Activated T-cell treated with anti-CD3 and anti-CD28 coated beads for 48 hours (primary cell): ENCODE results near the gene ZNF716.
"Not testable (repeated sequence)": the region's sequence is repeated elsewhere in the genome, so short reads cannot be mapped to it uniquely, and the experiment has no call there.

ENCODE experiments used
- DNase-seq: peaks from one replicate; pipeline ENCODE4 v3.0.0-alpha.2; 2020; ENCODE audit warnings: low read depth

The ZNF716 gene

GRCh38 chr7:57449904-57450303 is at the start of gene ZNF716:
ZNF716 (plus strand) TSS chr7:57450177; CDS start chr7:57450289, 112 bp downstream.
- no peak for DNase-seq

GRCh38 chr7:57400531-57401155 is 49.3 kb upstream of the ZNF716 start:
- DNase-seq: no peak

DNA sequence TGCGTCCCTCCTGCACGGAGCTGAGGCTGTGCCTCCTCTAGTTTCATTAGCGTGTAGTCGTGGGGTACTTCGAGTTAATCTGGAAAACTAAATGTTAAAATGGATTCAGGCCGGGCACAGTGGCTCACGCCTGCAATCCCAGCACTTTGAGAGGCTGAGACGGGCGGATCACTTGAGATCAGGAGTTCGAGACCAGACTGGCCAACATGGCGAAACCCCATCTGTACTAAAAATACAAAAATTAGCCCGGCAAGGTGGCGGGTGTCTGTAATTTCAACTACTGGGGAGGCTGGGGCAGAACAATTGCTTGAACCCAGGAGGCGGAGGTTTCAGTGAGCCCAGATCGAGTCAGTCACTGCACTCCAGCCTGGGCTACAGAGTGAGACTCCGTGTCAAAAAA is 46.9 kb upstream of the ZNF716 start:
- not testable (repeated sequence) for DNase-seq

- DNase-seq: no peak
Measured at GRCh38 chr7:57403601-57404342, 46.2 kb upstream of the ZNF716 start.

GRCh38 chr7:57404343-57404966 is 45.5 kb upstream of the ZNF716 start:
- DNase-seq: no peak

DNA sequence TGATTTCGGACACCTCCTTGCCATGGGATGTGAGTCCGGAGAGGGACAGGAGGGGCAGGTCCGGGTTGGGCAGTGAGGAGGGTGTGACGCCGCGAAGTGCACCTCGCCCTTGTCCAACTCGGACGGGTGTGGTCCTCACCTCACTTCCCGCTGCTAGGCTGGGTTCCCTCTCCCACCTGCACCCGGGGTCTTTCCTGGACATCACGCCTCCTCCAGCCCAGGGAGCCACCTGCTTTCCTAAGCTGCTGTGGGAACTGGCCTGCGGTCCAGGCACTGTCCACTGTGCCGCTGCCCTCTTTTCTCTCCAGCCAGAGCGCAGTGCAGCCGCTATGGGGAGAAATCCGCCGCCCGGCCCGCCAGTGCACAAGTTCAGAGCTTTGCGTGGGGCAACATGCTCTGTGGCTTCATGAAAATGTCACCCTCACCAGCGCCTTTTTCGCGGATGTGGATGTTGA is 45.0 kb upstream of the ZNF716 start:
- DNase-seq: no peak

DNA sequence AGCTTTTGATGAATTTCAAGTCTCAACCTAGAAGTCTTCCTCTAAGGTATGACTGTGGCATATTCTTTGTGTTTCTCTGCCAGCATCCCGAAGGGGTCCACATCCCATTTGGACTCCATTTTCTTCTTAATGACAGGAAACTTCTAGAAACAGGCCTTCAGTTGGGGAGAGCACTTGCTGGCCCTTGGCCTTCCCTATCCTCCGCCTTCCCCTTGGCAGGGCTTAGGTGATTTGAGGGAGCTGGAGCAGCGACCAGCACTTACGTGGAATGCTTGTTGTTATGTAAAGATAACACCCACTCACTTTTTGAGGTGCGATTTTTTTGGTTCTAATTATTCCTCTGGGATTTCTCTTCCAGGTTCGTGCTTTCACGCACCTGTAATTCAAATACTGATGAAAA is 42.9 kb upstream of the ZNF716 start:
- no peak for DNase-seq

DNA sequence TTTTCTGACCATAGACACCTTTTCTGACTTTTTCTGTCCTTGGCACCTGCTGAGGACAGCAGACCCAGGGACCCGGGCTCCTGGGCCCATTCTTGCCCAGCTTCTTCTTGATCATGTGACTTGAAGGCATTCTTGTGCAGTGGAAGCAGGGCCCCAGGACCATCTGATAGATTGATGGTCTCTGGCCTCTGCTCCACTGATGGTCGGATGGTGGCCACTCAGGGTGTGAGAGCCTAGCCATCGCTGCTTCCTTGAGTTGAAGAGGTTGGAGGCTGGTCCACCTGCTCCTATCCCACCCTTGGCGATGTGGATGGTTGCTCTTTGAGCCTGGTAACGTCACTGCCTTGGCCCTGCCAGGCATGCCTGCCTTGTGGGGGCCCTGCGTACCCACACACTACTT is 37.8 kb upstream of the ZNF716 start:
- DNase-seq: no peak

DNA sequence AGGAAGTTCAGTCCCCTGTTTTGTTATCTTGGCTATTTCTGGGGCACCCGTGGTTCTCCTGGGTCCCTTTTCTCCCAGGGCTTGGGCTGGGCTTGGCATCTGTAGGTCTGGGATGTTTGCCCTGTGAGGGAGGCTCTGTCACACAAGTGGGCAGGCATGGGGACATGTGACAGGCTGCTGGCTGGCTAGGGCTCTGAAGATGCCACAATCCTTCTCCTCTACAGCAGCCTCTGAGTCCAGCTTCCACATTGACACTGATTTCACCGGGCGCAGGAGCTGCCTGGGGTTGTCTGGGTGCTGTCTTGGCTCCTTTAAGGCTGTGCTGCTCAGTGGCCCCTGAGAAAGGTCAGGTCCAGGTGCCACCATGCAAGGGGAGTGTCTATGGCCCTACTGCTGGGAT is 37.4 kb upstream of the ZNF716 start:
- no peak for DNase-seq

DNA sequence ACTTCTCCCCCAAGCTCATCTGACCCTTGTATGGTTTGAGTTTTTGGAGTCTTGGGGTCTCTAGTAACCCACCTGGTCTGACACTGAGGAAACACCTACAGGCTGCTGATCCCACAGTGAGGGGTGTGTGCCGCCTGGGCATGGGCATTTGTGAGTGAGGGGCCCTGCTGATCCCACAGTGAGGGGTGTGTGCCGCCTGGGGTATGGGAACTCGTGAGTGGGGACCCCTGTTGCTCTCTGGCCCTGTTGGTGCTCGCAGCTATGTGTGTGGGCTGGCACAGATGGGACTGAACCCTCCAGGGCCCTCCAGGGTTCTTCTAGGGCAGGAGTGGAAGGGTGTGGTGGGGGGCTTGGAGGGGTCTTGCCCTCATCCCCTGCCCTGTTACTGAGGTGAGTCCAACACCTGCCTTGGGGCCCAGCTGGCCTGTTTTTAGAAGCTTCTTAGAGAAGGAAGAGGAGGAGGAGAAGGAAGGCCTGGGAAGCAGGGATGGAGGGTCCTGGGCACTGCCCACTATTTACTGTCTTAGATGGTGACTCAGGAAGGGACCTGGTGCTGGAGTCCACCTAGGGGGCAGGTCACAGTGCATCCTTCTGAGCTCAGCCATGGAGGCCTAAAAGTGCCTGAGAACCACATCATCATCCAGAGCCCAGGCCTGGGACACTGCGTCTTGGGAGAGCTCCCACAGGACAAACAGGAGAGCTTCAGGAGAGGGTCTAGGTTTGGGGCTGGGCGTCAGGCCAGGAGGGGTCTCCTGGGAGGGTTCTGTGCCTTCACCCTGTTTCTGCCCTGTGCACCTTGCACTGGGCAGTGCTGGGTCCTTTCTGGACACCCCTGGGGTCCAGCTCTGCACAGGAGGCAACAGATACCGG is 36.2 kb upstream of the ZNF716 start:
- no peak for DNase-seq

DNA sequence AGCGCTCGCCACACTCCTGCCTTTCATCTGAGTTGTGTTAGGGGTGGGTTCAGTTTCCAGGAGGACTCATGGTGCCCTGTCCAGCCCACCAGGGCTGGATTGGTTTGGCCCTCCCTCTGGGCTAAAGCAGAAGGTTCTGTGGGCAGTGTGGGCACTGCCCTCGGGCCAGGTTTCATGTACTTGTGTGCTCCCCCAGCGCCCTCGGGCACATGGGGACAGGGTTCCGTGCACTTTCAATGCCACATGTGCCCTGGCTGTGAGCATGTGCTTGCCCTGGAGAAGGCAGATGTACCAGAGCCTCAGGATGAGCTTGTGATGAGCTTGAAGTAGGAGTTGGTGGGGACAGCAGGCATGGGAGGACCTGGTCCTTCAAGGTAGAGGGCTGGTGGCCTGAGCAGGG is 35.6 kb upstream of the ZNF716 start:
- DNase-seq: no peak

DNA sequence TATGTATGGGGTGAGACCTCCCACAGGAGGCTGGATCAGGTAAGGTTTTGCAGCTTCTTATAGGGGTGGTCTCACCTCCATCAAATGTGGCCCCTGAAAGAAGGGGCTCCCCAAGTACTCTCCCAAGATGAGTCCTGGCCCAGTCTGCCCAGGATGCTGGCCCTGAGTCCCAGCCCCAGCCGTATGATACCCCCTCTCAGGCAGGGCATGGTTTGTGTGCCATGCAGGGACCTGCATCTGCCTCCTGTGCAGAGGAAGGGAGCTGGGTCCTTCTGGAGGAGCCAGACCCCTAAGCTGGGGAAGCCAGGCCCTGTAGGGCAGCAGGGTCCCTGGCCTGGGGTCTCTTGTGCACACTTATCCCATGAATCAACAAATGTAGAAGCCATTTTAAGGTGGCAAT is 35.1 kb upstream of the ZNF716 start:
- no peak for DNase-seq

GRCh38 chr7:57415326-57415725 is 34.7 kb upstream of the ZNF716 start:
- DNase-seq: no peak

DNA sequence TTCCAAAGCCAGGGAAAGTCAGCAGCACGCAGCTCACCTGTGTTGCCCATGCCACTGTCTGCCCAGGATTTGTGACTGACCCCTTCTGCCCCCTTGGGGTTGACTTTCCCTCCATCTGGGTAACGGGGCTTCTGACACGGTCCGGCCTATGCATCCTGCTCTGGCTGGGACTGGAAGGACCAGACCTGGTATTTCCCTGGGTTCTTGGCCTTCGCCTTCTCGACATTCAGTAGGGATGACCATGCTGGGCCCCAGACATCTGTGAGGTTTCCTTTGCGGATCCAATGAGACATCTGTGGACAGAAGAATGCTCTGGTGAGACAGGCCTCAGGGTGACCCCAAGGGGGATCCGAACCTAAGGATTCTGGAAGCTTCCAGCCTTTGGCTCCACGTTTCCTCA is 34.2 kb upstream of the ZNF716 start:
- DNase-seq: no peak

- DNase-seq: no peak
Measured at GRCh38 chr7:57416601-57417358, 33.2 kb upstream of the ZNF716 start.

DNA sequence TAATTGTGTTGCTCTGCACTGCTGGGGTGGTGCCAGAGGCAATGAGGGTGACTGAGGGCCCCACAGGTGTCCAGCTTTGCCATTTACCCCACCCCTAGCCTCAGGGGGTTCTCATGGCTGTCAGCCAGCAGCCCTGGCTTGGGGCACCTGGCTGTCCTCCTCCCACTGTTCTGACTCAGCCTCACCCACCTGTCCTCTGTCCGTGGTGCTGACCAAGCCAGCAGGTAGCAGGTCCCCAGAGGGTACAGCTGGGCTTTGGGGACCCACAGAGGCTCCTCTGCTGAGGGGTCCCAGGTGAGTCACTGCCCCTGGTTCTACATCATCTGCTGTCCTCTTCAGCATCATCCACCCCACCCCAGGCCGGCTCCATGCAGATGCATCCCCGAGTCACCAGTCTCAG is 32.2 kb upstream of the ZNF716 start:
- no peak for DNase-seq

- no peak for DNase-seq
Measured at GRCh38 chr7:57423768-57424167, 26.2 kb upstream of the ZNF716 start.

- DNase-seq: no peak
Measured at GRCh38 chr7:57424515-57425238, 25.3 kb upstream of the ZNF716 start.

- DNase-seq: no peak
Measured at GRCh38 chr7:57425239-57425944, 24.6 kb upstream of the ZNF716 start.

DNA sequence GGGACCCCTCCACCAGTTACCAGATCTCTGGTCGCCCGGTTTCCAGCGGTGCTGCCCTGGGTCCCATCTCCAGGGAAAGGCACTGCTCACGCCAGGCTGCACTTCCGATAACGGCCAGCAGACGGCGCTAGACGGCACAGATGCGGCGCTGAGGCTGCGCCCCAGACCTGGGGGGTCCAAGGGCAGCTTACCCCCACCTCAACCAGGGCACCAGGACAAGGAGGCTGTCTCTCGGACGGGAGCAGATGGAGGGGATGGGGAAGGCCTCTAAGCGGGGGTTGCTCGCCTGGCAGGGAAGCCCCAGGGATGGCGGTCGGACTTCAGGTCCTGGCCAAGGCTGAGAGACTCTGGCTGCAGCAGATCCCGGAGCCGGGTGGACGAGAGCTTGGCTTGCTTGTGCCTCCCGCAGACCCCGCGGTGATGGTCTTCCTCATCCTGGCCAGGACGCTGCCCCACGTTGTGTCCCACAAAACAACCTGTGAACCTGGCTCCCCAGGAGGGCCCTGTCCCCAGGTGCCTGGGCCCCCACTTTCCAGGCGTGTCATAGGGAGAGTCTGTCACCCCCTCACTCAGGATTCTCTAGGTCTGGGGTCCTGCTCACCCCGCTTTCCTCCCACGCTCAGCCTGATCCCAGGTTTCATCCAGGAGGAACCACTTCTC is 23.9 kb upstream of the ZNF716 start:
- no peak for DNase-seq
